Peyer's patch (tissue), 4 donors: Measurements from ENCODE around the gene PRSS33.

Experiments
- POLR2A ChIP-seq, 2 donors: fragments of 450-650 bp; IDR thresholded peaks; one replicate each; pipeline ENCODE4 v1.5.1; 2017; ENCODE audit warnings: antibody characterized with exemption in 2 of 2, mild to moderate bottlenecking in 2 of 2, moderate library complexity in 2 of 2
- TF ChIP-seq, protein P1 (sequence below), 6 experiments: fragments of 450-650 bp in 4 of 6; fragments of 200-600 bp in 2 of 6; sonication (generic) in 1 of 6; IDR thresholded peaks; one replicate each; pipeline ENCODE4 v1.5.1; 2017 to 2019; ENCODE audit warnings: antibody characterized with exemption in 6 of 6, mild to moderate bottlenecking in 3 of 6, moderate library complexity in 1 of 6

DNA sequence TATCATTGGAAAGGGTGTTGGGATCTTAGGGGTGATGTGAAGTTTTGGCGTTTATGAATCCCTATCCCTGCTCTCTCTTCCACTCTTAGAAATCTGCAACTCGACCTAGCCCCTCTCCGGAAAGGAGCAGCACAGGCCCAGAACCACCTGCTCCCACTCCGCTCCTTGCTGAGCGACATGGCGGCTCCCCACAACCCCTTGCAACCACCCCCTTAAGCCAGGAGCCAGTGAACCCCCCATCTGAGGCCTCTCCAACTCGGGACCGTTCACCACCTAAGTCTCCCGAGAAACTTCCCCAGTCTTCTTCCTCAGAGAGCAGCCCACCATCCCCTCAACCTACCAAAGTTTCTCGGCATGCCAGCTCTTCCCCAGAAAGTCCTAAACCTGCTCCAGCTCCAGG, 25.9 kb downstream of the PRSS33 start:
- no peak for TF ChIP-seq POLR2A (IDR thresholded peaks at IDR 0.05)
- TF ChIP-seq, protein P1, sequence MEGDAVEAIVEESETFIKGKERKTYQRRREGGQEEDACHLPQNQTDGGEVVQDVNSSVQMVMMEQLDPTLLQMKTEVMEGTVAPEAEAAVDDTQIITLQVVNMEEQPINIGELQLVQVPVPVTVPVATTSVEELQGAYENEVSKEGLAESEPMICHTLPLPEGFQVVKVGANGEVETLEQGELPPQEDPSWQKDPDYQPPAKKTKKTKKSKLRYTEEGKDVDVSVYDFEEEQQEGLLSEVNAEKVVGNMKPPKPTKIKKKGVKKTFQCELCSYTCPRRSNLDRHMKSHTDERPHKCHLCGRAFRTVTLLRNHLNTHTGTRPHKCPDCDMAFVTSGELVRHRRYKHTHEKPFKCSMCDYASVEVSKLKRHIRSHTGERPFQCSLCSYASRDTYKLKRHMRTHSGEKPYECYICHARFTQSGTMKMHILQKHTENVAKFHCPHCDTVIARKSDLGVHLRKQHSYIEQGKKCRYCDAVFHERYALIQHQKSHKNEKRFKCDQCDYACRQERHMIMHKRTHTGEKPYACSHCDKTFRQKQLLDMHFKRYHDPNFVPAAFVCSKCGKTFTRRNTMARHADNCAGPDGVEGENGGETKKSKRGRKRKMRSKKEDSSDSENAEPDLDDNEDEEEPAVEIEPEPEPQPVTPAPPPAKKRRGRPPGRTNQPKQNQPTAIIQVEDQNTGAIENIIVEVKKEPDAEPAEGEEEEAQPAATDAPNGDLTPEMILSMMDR (IDR thresholded peaks at IDR 0.05): no peak
